Measurements from ENCODE around the gene HSF2BP.

DNA sequence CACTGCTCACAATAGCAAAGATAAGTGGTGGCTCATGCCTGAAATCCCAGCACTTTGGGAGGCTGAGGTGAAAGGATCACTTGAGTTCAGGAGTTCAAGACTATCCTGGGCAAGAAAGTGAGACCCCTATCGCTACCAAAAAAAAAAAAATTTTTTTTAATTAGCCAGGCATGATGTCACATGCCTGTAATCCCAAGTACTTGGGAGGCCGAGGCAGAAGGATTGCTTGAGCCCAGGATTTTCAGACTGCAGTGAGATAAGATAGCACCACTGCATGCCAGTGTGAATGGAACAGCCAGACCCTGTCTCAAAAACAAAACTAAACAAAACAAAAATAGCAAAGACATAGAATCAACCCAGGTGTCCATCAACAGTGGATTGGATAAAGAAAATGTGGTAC lies 50.6 kb downstream of the HSF2BP start:
- TF ChIP-seq, protein P1, sequence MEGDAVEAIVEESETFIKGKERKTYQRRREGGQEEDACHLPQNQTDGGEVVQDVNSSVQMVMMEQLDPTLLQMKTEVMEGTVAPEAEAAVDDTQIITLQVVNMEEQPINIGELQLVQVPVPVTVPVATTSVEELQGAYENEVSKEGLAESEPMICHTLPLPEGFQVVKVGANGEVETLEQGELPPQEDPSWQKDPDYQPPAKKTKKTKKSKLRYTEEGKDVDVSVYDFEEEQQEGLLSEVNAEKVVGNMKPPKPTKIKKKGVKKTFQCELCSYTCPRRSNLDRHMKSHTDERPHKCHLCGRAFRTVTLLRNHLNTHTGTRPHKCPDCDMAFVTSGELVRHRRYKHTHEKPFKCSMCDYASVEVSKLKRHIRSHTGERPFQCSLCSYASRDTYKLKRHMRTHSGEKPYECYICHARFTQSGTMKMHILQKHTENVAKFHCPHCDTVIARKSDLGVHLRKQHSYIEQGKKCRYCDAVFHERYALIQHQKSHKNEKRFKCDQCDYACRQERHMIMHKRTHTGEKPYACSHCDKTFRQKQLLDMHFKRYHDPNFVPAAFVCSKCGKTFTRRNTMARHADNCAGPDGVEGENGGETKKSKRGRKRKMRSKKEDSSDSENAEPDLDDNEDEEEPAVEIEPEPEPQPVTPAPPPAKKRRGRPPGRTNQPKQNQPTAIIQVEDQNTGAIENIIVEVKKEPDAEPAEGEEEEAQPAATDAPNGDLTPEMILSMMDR (IDR thresholded peaks at IDR 0.05): no peak
- no peak for TF ChIP-seq POLR2A (IDR thresholded peaks at IDR 0.05)
